ENCODE measurements around the gene SLC25A28.

DNA sequence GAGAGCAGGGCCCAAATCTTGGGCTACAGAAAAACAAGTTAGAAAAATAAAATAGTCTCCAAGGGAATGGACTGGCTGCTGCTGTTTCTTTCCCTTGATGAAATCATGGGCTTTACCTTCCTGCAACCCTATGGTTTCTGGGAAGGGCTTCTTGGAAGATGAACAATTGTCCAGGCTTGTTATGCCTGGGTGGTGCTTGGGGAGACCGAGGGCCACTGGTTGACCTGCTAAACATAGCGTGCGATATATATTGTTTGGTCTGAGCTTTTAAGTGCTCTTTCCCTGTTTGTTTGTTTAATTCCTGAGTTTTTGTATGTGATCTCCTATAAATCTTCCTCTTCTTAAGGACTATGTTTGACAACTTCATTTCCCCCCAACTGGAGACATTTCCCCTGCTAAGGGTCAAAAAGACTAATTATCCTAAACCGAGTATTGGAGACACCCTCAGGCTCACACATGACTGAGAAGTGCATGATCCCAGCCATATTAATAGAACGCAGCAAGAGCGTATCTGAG is 37.9 kb downstream of the SLC25A28 start:
- TF ChIP-seq, protein P1, sequence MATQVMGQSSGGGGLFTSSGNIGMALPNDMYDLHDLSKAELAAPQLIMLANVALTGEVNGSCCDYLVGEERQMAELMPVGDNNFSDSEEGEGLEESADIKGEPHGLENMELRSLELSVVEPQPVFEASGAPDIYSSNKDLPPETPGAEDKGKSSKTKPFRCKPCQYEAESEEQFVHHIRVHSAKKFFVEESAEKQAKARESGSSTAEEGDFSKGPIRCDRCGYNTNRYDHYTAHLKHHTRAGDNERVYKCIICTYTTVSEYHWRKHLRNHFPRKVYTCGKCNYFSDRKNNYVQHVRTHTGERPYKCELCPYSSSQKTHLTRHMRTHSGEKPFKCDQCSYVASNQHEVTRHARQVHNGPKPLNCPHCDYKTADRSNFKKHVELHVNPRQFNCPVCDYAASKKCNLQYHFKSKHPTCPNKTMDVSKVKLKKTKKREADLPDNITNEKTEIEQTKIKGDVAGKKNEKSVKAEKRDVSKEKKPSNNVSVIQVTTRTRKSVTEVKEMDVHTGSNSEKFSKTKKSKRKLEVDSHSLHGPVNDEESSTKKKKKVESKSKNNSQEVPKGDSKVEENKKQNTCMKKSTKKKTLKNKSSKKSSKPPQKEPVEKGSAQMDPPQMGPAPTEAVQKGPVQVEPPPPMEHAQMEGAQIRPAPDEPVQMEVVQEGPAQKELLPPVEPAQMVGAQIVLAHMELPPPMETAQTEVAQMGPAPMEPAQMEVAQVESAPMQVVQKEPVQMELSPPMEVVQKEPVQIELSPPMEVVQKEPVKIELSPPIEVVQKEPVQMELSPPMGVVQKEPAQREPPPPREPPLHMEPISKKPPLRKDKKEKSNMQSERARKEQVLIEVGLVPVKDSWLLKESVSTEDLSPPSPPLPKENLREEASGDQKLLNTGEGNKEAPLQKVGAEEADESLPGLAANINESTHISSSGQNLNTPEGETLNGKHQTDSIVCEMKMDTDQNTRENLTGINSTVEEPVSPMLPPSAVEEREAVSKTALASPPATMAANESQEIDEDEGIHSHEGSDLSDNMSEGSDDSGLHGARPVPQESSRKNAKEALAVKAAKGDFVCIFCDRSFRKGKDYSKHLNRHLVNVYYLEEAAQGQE (IDR thresholded peaks at IDR 0.05; ENCODE audit: insufficient replicate concordance, low read depth), result no peak
- TF ChIP-seq, protein P2, sequence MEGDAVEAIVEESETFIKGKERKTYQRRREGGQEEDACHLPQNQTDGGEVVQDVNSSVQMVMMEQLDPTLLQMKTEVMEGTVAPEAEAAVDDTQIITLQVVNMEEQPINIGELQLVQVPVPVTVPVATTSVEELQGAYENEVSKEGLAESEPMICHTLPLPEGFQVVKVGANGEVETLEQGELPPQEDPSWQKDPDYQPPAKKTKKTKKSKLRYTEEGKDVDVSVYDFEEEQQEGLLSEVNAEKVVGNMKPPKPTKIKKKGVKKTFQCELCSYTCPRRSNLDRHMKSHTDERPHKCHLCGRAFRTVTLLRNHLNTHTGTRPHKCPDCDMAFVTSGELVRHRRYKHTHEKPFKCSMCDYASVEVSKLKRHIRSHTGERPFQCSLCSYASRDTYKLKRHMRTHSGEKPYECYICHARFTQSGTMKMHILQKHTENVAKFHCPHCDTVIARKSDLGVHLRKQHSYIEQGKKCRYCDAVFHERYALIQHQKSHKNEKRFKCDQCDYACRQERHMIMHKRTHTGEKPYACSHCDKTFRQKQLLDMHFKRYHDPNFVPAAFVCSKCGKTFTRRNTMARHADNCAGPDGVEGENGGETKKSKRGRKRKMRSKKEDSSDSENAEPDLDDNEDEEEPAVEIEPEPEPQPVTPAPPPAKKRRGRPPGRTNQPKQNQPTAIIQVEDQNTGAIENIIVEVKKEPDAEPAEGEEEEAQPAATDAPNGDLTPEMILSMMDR (IDR thresholded peaks at IDR 0.05; ENCODE audit: insufficient read depth, low read length), result no peak
- TF ChIP-seq GABPA (IDR thresholded peaks at IDR 0.05; ENCODE audit: low read depth) (no peak), SPI1 (IDR thresholded peaks at IDR 0.05; ENCODE audit: borderline replicate concordance, low read depth) (no peak), POLR2AphosphoS5 (IDR thresholded peaks at IDR 0.05; ENCODE audit: low read depth) (no peak)

All from HL-60 (cell line).